Stimulated activated memory B cell treated with anti-CD40 and anti-IgM and Interleukin-4, amounts not matched to agents 10 μg/mL and 1 μg/mL and 100 μg/mL, for 72 hours (primary cell): ENCODE measurements around the gene MEGF8.

Experiments used
- ATAC-seq: fragments of 150-1000 bp; cut with Tn5 transposase; 2 replicates; pipeline ENCODE4 v1.10.0; 2021
- H3K27ac Mint-ChIP-seq: one replicate; pipeline ENCODE4 v1.8.0; 2022; ENCODE audit warnings: mild to moderate bottlenecking, mixed read lengths
- H3K27me3 Mint-ChIP-seq: one replicate; pipeline ENCODE4 v1.8.0; 2022; ENCODE audit warnings: mixed read lengths
- H3K36me3 Mint-ChIP-seq: one replicate; pipeline ENCODE4 v1.8.0; 2022; ENCODE audit warnings: mixed read lengths
- H3K4me1 Mint-ChIP-seq: one replicate; pipeline ENCODE4 v1.8.0; 2022; ENCODE audit warnings: mixed read lengths
- H3K4me3 Mint-ChIP-seq: one replicate; pipeline ENCODE4 v1.8.0; 2022; ENCODE audit warnings: mild to moderate bottlenecking, moderate library complexity, mixed read lengths
- H3K9me3 Mint-ChIP-seq: one replicate; pipeline ENCODE4 v1.8.0; 2022; ENCODE audit warnings: mixed read lengths

Gene MEGF8

GRCh38 chr19:42407085-42407815, 81.8 kb downstream of the MEGF8 start:
- peaks cover 42% of the 10 kb centered on the region for H3K36me3 Mint-ChIP-seq
- ATAC-seq = no peak
- no peak overlapping the region for H3K27ac Mint-ChIP-seq
- no peaks in the 10 kb centered on the region for H3K27me3 Mint-ChIP-seq
- H3K4me3 Mint-ChIP-seq = no peak overlapping the region
- H3K4me1 Mint-ChIP-seq = peaks cover 25% of the 10 kb centered on the region
- H3K9me3 Mint-ChIP-seq = no peaks in the 10 kb centered on the region

DNA sequence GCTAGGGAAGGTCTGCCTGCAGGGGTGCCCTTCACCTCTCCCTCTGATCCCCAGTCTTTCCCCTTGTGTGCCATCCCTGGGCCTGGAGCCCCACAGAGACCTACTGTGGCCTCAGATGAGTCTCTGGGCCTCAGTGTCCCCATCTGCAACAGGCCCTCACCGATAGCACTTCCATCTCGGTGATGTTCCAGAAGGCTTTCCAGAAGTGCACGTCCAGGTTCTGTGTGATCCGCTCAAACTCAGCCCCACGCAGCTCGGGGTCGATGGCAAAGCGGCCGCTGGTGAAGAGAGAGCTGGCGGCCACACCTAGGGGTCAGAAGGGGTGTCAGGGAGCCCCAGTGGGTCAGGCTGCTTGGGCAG, 82.4 kb downstream of the MEGF8 start:
- Mint-ChIP-seq H3K27ac (no peak overlapping the region), H3K27me3 (no peaks in the 10 kb centered on the region), H3K9me3 (no peaks in the 10 kb centered on the region), H3K4me1 (peaks cover 20% of the 10 kb centered on the region), H3K36me3 (peaks cover 42% of the 10 kb centered on the region), H3K4me3 (no peak overlapping the region)
- no peak for ATAC-seq

GRCh38 chr19:42409477-42409876, 84.0 kb downstream of the MEGF8 start:
- H3K36me3 Mint-ChIP-seq = peaks cover 46% of the 10 kb centered on the region
- no peak overlapping the region for H3K27ac Mint-ChIP-seq
- H3K4me1 Mint-ChIP-seq = peaks cover 19% of the 10 kb centered on the region
- no peaks in the 10 kb centered on the region for H3K9me3 Mint-ChIP-seq
- ATAC-seq = peak; percentile 8
- H3K4me3 Mint-ChIP-seq = no peak overlapping the region
- no peaks in the 10 kb centered on the region for H3K27me3 Mint-ChIP-seq

- no peak for ATAC-seq
- peaks cover 54% of the 10 kb centered on the region for H3K36me3 Mint-ChIP-seq
- no peak overlapping the region for H3K27ac Mint-ChIP-seq
- no peak overlapping the region for H3K4me3 Mint-ChIP-seq
- no peaks in the 10 kb centered on the region for H3K9me3 Mint-ChIP-seq
- H3K4me1 Mint-ChIP-seq = peaks cover 19% of the 10 kb centered on the region
- H3K27me3 Mint-ChIP-seq = no peaks in the 10 kb centered on the region
Observed at GRCh38 chr19:42410371-42410770, 84.9 kb downstream of the MEGF8 start.

DNA sequence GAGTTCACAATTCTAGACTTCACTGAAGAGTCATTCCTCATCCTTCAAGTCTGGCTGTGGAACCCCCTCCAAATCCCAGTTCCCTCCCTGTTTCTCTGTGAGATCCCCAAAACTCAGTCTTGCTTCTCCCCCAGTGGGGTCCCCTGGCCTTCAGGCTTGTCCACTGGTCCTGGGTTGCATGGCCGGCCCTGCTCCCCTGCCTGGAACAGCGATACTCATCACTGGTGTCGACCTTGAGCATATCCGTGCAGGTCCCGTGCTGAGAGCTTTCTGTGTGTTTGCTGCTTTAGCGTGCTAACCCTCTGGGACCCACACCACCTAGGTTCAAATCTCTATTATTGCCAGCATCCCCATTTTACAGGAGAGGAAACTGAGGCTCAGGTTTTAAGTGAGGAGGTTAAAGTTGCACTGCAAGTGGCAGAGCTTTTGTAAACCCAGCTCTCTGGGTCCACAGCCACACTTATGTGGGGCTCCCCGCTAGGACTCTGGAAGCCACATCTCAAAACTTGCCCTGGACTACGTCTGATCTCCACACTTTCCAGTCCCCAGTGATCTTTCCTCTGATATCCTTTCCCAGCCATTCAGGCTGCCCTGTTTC, 86.2 kb downstream of the MEGF8 start:
- Mint-ChIP-seq H3K4me3 (no peak overlapping the region), H3K27me3 (no peaks in the 10 kb centered on the region), H3K9me3 (no peaks in the 10 kb centered on the region), H3K36me3 (peaks cover 53% of the 10 kb centered on the region), H3K4me1 (peaks cover 19% of the 10 kb centered on the region), H3K27ac (peak overlapping the region; percentile 23)
- no peak for ATAC-seq

DNA sequence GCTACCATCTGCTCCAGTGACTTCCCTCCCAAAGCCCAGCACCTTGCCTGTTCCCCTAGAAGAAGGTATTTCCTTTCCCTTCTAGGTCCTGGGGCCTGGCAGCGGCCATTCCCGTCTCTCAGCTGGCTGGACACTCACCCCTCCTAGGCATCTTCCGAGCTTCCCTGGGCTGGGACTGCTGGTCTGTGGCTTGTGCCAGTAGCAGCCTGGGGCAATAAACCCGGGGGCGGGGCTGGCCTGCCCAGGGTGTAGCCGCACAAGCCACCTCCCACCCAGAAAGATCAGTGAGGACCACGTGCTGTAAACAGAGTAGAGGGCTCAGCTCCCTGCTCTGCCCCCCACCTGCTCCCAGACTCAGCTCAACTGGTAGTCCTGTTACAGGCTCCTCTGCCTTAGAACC, 86.8 kb downstream of the MEGF8 start:
- no peak overlapping the region for H3K27ac Mint-ChIP-seq
- H3K4me3 Mint-ChIP-seq = no peak overlapping the region
- peaks cover 19% of the 10 kb centered on the region for H3K4me1 Mint-ChIP-seq
- no peaks in the 10 kb centered on the region for H3K27me3 Mint-ChIP-seq
- peaks cover 47% of the 10 kb centered on the region for H3K36me3 Mint-ChIP-seq
- H3K9me3 Mint-ChIP-seq = no peaks in the 10 kb centered on the region
- ATAC-seq = no peak

DNA sequence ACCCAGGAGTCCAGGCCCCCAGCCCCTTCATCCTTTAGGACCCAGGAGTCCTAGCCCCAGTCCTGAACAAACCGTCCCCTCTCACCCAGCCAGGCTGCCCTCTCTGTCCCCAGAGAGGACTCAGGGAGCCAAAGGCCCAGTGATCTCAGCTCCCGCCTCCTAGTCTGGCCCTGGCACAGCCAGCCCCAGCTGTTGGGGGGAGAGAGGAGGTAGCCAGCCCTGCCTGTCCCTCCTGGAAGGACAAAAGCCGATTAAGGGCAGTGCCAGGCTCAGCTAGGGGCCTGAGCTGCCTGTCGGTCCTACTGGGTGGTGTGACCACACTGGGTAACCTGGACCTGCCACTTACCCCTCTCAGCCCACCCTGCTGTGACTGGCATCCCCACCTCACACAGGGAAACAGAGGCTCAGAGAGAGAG, 87.2 kb downstream of the MEGF8 start:
- no peak for ATAC-seq
- Mint-ChIP-seq H3K27ac (no peak overlapping the region), H3K27me3 (no peaks in the 10 kb centered on the region), H3K4me3 (no peak overlapping the region), H3K36me3 (peaks cover 43% of the 10 kb centered on the region), H3K4me1 (peaks cover 19% of the 10 kb centered on the region), H3K9me3 (no peaks in the 10 kb centered on the region)

DNA sequence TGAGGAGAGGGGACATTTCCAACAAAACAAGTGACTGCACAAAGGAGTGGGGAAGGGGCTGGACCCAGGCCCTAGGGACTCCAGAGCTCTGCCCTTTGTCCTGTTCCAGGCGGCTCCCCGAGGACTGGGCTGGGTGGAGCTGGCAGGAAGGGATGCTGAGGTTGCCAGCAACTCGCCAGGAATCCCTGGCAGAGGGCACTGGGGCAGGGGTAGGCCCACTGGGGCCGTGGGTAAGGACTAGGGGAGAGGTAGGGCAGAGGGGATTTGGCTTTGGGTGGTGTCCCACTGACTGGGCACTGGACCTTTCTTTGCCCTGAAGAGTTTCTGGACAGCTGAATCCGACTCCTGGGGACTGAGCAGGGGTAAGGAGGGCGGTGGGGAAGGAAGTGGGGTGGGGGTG, 93.9 kb downstream of the MEGF8 start:
- Mint-ChIP-seq H3K4me1 (peaks cover 53% of the 10 kb centered on the region), H3K4me3 (no peak overlapping the region), H3K27ac (peak overlapping the region; percentile 24), H3K36me3 (peaks cover 22% of the 10 kb centered on the region), H3K9me3 (no peaks in the 10 kb centered on the region), H3K27me3 (no peaks in the 10 kb centered on the region)
- no peak for ATAC-seq

- peak; percentile 11 for ATAC-seq
- H3K4me3 Mint-ChIP-seq = no peak overlapping the region
Observed at GRCh38 chr19:42420055-42420544, 94.7 kb downstream of the MEGF8 start.

GRCh38 chr19:42421101-42421500, 95.7 kb downstream of the MEGF8 start:
- H3K9me3 Mint-ChIP-seq = no peaks in the 10 kb centered on the region
- H3K4me3 Mint-ChIP-seq = no peak overlapping the region
- H3K27me3 Mint-ChIP-seq = no peaks in the 10 kb centered on the region
- ATAC-seq = no peak
- peaks cover 58% of the 10 kb centered on the region for H3K4me1 Mint-ChIP-seq
- H3K27ac Mint-ChIP-seq = peak overlapping the region; percentile 94
- H3K36me3 Mint-ChIP-seq = peaks cover 7% of the 10 kb centered on the region

More at GRCh38 chr19:42420055-42420544, 94.7 kb downstream of the MEGF8 start:
- Mint-ChIP-seq H3K27me3 (no peaks in the 10 kb centered on the region), H3K36me3 (peaks cover 17% of the 10 kb centered on the region), H3K9me3 (no peaks in the 10 kb centered on the region), H3K4me1 (peaks cover 58% of the 10 kb centered on the region), H3K27ac (peak overlapping the region; percentile 24)

DNA sequence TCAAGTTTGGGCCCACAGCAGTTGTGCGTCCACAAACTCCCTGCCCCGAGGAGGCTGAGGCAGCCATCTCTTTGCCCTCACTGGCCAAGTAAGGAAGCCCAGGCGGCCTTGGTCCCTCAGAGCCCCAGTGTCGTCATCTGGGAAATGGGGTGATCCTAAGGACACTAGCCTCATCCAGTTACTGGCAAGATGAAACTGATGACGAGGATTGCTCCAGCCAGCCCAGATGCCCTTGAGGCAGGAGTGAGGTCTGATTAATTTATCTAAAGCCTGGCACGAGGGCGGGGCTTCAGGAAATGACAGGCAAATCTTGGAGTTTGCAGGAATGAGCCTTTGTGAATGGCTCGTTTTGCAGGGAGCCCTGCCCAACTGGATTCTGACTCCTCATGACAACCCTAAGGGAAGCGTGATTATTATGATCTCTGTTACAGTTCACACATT, 96.2 kb downstream of the MEGF8 start:
- peak overlapping the region; percentile 94 for H3K27ac Mint-ChIP-seq
- ATAC-seq = no peak
- H3K4me1 Mint-ChIP-seq = peaks cover 58% of the 10 kb centered on the region
- no peaks in the 10 kb centered on the region for H3K9me3 Mint-ChIP-seq
- H3K27me3 Mint-ChIP-seq = no peaks in the 10 kb centered on the region
- peaks cover 6% of the 10 kb centered on the region for H3K36me3 Mint-ChIP-seq
- peak overlapping the region; percentile 97 for H3K4me3 Mint-ChIP-seq

DNA sequence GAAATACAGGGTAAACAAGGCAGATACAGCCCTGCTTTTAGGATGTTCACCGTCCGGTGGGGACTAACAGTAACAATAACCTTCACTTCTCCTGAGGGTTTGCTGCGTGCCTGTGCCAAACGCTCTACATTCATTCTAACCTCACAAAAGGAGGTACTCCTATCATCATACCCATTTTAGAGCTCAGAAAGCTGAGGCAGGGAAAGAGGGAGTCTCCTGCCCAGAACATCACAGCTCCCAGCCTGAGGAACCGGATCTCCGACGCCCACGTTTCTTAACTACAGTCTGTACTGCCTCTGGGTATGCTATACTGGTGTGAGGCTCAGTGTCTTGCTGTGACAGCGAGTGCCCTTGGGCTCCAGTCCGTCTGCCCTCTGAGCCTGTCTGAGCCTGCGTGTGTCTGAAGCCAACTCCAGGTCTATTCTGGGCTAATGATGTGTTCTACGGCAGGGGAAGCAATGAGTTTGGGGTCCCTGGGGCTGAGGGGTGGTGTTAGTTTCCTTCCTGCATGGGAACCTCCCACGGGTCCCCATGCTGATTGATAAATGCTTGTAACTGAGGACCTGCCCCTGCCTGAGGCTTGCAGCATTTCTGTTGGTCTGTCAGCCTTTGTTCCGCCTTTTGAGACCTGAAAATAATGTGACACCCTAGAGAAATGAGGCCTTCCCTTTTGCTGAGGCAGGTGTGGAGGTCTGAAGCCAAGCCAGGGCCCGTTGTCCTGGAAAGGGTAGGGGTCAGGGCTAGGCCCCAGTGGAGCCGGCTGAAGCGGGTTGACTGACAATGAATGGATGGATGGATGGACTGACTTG, 96.9 kb downstream of the MEGF8 start:
- H3K36me3 Mint-ChIP-seq = peaks cover 6% of the 10 kb centered on the region
- peak overlapping the region; percentile 94 for H3K27ac Mint-ChIP-seq
- no peaks in the 10 kb centered on the region for H3K27me3 Mint-ChIP-seq
- peaks cover 58% of the 10 kb centered on the region for H3K4me1 Mint-ChIP-seq
- peak overlapping the region; percentile 97 for H3K4me3 Mint-ChIP-seq
- no peaks in the 10 kb centered on the region for H3K9me3 Mint-ChIP-seq
- peak; percentile 64 for ATAC-seq

DNA sequence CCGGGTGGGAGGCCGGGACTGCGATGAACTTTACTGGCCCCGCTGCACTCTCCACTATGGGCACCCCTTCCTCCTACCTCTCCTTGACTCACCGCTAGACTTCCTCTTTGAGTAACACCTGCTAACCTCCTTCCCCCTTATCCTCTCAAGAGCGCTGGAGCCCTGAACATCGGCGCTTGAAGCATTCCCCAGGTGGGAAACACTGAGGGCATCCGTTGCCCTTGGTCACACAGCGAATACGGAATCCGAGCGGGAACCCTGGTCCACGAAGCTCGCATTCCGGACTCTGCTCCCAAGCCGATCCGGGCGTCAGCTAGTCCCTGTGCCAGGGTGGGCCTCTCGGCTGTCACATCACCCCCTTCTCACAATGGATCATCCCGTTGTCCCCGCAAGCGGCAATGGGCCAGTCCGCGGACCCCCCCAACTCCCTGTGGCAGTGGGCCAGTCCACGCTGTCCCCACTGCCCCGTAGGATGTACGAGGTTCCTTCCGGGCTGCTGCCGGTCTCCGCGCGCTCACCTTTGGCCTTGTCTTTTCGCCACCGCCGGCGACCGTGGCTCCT, 97.5 kb downstream of the MEGF8 start:
- Mint-ChIP-seq H3K27me3 (no peaks in the 10 kb centered on the region), H3K4me3 (peak overlapping the region; percentile 97), H3K27ac (peak overlapping the region; percentile 94), H3K9me3 (no peaks in the 10 kb centered on the region), H3K4me1 (peaks cover 58% of the 10 kb centered on the region), H3K36me3 (peaks cover 6% of the 10 kb centered on the region)
- peak; percentile 81 for ATAC-seq

- H3K4me1 Mint-ChIP-seq = peaks cover 58% of the 10 kb centered on the region
- H3K36me3 Mint-ChIP-seq = peaks cover 6% of the 10 kb centered on the region
- H3K9me3 Mint-ChIP-seq = no peaks in the 10 kb centered on the region
- H3K4me3 Mint-ChIP-seq = peak overlapping the region; percentile 97
- no peaks in the 10 kb centered on the region for H3K27me3 Mint-ChIP-seq
- peak overlapping the region; percentile 94 for H3K27ac Mint-ChIP-seq
- peak; percentile 97 for ATAC-seq
Observed at GRCh38 chr19:42423462-42424344, 98.3 kb downstream of the MEGF8 start.
